HG03520 (cell line): Measurements from ENCODE around the gene ZNF749.

Experiments used
- ATAC-seq: cut with Tn5 transposase; IDR thresholded peaks from one replicate; pipeline ENCODE4 v1.9.1; 2021; ENCODE audit warnings: mild to moderate bottlenecking, moderate library complexity; ENCODE audit not compliant: unreplicated experiment

Gene ZNF749

DNA sequence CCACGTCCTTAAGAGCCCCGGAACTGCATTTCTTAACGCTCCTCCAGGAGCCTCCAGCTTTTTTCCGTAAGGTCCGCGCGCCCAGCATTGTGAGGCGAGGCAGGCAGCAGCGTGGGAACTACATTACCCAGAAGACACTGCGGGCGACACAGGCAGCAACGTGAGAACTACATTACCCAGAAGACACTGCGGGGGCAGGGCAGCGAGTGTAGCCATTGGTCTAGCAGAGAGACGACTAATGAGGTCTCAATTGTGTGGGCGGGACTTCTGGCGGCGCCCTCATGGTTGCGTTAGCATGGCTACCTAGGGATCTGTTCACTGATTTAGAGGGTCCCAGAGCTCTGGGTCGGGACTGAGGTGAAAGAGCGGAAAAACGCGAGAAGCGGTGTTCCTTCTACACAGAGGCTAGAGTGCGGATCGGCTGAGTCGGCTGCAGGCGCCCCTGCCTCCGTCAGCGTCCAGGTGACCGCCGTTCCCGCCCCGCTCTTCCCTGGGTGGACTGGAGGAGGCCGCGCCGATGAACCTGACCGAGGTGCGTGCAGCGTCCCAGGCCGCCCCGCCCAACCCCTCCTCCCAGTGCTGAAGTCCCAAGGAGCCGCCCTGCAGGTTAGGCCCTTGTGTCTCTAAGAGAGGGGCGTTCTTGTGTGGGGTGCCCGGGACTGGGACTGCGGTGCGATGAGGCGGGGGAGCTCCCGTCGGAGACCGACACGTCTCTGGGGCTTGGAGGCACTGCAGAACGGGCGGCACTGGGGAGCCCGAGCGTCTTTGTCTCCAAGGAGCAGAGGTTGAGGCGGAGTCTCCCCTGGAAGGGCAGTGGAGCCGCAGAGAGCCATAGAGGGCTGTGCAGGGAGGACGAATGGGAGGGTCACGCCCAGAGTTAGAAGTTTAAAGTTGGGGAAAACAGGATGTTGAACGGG lies at the start of gene ZNF749:
Gene ZNF749, plus strand, starts transcription at position 264 of the 917 bp plus-strand sequence. Its CDS starts 254 bp downstream, at position 518.
- peak; percentile 92 for ATAC-seq

DNA sequence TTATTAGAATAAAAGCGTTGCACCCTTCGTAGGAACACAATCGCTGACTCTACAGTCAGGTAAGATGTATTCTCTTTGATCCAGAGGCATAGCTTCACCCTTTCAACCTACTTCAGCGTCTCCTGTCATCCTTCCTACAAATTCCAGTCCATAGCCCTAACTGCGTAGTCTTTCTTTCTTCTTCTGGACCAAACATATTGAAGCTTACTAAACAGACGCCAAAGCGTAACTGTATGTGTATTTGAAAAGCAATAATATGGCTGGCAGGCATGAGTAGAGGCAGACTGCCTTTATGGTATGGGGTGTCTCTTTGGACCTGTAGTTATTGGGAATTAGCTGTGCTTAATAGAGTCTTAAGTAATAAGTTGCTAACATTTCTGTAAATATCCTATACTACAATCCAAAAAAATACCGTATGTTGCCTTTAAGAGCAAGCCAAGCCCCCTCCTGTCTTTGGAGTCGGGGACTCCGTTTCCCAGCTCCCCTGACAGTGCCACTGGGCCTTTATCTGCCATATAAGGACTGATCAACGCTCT lies 45.9 kb upstream of the ZNF749 start:
- ATAC-seq: no peak

DNA sequence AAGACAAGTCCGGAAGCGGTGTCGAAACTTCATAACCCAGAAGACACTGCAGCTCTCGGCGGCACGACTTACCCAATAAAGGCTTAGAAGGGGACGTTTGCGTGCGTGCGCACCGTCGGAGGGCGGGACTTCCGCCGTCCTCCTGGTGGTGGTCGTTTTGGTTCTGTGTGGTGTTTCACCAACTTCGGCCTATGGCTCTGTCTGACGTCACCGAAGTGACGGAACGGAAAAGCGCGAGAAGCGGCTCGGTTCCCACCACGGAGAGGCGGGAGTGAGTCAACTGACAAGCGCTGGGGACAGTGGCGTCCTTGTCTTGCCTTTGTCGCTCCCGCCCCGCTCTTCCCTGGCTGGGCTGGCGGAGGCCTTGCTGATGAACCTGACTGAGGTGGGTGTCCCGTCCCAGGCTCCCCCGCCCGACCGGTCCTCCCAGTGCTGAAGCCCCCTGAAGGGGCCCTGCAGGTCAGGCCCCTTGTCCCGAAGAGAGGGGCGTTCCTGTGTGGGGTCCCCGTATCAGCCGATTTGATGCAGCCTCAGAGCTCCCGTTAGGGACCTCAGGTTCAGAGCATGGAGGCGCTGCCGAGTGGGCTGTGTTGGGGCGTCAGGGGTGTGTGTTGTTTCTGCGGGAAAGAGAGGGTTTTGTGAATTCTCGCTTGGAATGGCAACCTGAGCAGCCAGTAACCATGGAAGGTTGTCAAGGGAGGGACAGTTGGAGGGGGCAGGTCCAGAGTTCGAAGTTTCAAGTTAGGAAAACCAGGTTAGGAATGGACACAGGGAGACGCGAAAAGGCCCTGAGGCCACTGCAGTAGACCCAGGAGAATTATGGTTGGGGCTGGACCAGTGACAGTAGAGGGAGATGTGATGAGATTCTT lies 45.2 kb upstream of the ZNF749 start, which contains the start of gene ZNF548:
Gene ZNF548, plus strand, starts transcription at position 125 of the 869 bp plus-strand sequence. Its CDS starts 246 bp downstream, at position 371.
- peak; percentile 92 for ATAC-seq

DNA sequence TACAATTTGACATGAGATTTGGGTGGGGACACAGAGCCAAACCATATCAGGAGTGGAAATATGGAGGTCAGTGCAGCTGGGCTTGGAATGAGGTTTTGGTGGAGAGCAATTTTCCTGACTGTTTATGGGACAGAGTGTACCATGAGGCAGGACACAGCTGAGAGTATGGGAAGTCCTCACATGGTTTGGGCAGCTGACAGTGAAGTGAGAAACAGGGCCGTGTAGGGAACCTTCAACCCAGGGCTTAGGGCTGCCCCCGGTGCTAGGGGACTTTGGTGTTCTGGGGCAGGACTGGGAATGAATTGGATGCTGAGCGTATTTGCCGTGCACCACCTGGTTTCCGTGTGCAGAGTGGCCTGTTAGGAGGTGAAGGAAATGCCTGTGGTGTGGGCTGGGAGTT lies 39.4 kb upstream of the ZNF749 start:
- ATAC-seq: no peak

DNA sequence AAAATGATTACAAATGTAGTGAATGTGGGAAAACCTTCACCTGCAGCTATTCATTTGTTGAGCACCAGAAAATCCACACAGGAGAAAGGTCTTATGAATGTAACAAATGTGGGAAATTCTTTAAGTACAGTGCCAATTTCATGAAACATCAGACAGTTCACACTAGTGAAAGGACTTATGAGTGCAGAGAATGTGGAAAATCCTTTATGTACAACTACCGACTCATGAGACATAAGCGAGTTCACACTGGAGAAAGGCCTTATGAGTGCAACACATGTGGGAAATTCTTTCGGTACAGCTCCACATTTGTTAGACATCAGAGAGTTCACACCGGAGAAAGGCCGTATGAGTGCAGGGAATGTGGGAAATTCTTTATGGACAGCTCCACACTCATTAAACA lies 36.3 kb upstream of the ZNF749 start:
- ATAC-seq: no peak

DNA sequence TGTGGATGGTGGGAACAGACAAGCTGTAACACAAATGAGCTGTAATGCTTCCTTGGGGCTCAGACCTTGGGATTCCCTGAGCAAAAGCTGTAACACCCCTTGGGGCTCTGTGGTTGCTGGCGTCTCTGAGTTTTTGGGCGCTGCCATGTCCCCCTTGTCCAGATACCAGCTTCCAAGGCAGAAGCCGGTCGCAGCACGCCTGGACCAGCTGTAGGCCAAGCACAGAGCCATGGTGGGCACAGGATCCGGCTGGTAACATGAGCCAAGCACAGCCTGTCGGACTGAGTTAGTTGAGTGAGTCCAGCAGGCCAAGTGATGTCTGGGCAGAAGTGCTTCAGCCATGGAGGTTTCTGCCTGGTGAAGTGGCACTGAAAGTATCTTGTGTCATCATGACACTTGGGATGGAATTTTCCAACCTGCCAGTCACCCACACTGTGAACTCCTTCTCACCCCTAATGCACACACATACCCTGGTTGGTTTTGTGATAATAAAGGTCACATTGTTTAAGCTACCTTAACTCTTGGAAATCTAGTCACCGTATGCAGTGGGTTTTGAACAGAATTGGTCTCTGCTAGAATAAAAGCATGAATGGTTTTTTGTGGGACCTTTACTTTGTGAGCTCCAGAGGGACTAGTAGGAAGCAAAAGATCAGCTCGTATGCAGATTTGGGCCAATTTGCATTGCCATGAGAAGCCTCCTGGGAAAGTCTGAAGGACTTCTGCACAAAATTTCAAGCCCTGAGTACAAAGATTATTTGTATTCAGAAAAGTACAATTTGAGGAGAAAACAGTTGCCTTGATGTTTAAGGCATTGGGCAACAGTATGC lies 31.2 kb upstream of the ZNF749 start:
- no peak for ATAC-seq

DNA sequence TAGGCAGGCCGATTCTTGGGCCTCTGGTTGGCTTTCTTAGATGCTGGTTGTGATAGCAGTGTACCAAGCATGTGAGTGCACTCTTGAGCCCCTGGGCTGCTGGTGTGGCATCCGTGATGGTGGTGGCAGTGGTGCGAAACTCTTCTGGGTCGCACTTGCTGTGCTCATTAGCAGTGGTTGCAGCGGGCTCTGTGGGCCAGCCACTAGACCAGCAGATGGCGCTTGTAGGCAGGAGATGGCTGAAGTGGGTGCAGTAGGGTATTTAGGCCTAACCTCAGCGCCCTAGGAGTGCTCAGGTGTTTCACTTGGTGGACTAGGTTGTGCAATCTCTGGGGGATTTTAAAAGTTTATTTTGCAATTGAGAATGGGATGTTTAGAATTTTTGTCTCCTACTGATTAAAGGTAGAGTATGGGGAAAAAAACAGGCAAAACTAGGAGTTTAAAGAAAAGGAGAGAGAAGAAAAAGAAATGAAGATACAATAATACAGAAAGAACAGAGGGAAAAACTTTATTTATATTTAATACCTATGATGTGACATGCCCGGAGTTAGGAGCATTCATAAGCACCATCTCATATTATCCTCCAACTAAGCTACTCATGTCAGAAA lies 28.5 kb upstream of the ZNF749 start:
- ATAC-seq: no peak

DNA sequence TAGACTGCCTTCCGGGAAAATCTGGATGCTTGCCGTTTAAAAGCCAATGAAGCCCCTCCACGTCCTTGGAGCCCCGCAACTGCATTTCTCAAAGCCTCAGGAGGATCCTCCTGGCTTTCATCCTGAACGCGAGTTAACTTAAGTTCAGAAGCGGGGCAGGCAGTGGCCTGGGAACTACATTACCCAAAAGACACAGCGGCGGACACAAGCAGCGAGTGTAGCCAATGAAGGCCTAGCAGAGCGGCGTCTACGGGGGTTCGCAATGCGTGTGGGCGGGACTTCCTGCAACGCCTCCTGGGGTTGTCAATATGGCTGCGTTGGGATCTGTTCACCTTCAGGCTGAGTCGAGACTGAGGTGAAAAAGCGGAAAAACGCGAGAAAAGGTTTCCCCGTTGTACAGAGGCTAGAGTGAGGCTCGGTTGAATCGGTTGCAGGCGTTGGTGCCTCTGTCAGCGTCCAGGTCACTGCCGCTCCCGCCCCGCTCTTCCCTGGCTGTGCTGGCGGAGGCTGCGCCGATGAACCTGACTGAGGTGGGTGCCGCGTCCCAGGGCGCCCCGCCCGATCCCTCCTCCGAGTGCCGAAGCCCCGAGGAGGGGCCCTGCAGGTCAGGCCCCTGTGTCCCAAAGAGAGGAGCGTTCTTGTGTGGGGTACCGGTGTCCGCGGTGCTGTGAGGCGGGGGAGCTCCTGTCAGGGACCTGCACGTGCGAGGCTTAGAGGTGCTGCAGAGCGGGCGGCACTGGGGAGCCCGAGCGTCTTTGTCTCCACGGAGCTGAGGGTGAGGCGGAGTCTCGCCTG lies 24.1 kb upstream of the ZNF749 start, which contains the start of gene ZNF17:
Gene ZNF17, plus strand, starts transcription at position 285 of the 795 bp plus-strand sequence. CDS start 2,455 bp downstream, outside the sequence.
- ATAC-seq: peak; percentile 98

DNA sequence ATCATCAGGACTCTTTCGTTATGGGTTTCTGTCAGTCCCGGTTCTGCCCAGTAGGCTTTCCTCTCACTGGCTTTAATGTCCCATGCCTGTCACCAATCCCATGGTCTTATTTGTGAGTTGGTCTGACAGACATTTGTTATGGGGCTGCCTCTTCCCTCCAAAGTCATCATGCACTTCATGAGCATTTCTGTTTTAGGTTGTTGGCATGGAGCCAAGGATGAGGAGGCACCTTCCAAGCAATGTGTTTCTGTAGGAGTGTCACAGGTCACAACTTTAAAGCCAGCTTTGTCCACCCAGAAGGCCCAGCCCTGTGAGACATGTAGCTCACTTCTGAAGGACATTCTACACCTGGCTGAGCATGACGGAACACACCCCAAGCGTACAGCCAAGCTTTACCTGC lies 15.7 kb upstream of the ZNF749 start:
- no peak for ATAC-seq

DNA sequence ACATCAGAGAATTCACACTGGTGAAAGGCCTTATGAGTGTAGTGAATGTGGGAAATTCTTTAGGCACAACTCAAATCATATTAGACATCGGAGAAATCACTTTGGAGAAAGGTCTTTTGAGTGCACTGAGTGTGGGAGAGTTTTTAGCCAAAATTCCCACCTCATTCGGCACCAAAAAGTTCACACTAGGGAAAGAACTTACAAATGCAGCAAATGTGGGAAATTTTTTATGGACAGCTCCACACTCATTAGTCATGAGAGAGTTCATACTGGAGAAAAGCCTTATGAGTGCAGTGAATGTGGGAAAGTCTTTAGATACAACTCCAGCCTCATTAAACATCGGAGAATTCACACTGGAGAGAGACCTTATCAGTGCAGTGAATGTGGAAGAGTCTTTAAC lies 14.1 kb upstream of the ZNF749 start:
- ATAC-seq: no peak

DNA sequence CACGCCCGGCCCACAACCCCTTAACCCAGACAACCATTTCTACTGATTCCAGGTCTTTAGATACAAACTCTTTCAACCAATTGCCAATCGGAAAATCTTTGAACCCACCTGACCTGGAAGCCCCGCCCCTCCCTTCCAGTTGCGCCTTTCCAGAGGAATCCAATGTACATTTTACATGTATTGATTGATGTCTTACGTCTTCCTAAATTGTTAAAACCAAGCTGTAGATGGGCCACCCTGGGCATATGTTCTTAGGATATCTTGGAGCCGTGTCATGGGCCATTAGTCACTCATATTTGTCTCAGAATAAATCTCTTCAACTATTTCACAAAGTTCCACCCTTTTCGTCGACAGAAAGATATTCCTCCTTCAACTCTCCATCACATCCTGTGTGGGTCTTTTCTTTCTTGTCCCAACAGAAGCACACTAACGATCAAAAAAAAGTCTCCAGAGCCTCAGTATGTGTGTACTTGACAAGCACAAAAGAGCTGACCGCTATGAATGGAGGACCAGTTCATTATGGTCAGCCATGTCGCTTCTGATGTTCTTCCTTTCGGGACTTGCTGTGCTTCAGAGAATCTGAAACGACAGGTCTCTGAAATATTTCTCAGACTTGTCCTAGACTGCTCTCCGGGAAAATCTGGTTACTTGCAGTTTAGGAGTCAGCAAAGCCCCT lies 601 bp upstream of the ZNF749 start:
- ATAC-seq: no peak

DNA sequence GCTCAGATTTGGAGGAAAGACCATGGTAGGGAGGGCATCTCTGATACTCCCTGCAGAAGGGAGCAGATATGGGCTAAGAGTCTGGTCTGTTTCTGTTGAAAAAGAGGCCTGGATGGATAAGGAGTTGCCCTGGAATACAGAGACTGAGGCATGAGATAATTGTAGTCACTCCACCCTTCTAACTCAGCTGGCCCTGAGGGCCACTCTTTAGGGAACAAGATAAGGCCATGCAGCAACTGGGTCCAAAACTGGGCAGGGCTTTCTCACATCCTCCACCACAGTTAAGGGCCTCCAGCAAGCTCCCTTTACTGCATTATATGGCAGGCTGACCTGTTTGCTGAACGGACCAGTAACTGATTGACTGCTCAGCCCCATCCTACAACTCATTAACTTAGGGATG lies 1.3 kb downstream of the ZNF749 start:
- no peak for ATAC-seq

DNA sequence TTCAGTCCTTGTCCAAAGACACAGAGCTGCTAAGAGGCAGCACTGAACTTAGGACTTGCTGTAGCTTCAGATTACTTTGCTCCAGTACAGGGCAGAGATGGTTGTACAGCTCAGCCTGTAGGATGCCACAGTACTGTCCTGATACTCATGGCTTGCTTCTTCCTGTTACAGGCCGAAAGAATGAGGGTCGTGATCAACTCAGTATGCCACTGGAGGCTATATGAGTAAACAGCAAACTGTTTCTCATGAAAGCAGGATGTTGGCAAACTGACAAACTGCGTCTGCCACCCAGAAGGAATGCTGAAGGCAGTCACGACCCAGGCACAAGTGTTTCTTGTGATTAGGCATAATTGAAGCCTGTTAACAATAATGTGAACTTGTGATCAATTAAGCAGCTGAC lies 2.8 kb downstream of the ZNF749 start:
- no peak for ATAC-seq

DNA sequence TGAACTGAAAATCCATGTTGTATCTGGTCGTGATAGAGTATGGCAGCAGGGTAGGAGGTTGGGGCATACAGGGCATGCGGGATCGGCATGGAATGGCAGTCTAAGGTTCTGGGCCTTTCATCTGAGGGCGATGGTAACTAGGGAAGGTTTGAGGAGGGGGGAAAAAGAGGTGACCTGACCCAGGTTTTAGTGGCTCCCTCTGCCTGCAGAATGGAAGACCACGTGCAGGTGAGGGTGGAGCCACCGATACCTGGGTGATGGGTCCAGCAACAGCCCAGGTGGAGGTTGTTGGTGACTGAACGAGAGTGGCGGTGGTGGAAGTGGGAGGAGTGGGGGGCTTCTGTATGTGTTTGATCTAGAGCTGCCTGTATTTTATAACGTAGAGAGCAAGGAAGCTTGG lies 3.8 kb downstream of the ZNF749 start:
- ATAC-seq: no peak

DNA sequence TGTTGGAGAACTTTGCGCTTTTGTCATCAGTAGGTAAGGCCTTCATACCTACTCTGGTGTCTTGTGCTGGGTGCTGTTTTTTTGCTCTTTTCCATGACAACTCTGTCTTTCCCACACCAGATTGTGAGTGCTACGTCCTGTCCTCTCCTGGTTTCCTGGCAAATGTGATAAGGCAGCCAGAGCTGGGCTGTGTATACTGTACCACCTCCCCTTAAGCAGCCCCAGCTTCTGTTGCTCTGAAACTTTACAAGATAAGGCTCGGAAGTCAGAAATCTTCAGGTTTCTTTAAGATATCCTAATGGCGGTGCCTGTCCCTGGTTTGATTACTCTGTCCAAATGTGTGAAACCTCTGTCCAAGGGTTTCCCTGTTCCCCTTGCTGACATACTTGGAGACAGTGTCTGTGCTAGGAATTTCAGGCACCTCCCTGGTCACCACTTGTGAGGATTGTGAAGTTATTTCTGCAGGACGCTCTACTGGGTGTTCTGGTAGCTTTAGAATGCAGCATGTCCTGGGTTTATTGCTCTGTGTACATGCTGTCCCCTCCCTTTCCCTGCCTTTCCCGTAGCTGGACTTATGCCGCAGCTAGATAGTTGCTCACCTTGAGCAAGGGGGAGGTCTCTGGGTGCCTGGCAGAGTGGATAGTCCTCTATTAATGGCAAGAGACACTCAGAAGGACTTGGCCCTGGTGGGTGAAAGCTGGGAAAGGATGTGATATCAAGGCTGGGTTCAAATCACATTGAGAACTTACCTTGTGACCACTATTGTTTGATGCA lies 7.0 kb downstream of the ZNF749 start:
- no peak for ATAC-seq

DNA sequence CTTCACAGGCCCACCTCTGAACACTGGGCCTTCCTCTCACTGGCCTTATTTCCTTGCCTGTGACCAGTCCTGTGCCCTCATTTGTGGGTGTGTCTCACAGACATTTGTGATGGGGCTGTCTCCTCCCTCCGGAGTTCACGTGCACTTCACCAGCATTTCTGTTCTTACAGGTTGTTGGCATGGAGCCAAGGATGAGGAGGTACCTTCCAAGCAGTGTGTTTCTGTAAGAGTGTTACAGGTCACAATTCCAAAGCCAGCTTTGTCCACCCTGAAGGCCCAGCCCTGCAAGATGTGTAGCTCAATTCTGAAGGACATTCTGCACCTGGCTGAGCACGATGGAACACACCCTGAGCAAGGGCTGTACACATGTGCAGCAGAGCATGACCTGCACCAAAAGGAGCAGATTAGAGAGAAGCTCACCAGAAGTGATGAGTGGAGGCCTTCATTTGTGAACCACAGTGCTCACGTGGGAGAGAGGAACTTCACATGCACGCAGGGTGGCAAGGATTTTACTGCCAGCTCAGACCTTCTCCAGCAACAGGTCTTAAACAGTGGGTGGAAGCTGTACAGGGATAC lies 8.1 kb downstream of the ZNF749 start:
- no peak for ATAC-seq

DNA sequence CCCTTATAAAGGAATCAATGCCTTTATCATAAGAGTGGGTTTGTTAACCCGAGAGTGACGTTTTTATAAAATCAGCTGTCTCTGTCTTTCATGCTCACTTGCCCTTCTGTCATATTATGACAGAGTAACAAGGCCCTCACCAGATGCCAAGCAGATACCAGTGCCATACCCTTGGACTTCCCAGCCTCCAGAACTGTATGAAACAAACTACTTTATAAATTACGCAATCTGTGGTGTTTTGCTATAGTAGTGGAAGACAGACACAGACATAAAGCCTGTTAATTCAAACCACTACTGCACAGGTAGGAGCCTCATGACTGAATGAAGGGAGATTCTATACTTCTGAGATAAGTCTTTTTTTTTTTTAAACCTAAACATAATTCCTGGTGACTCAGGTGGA lies 17.2 kb downstream of the ZNF749 start:
- no peak for ATAC-seq
